T-cell (primary cell): ENCODE results near the gene NDUFS7. TPM values are rescaled to one million over a fixed set of nuclear protein-coding genes. Genes with fewer than 3 reads are reported as not detected.
A peak's percentile ranks its signal among the peaks of the same experiment; 100 is the strongest.

ENCODE experiments used
- ATAC-seq, 4 experiments: fragments of 200-7000 bp in 3 of 4; fragments of 150-1000 bp in 1 of 4; cut with Tn5 transposase; replicated peaks in 1 of 4; 1 replicate in 3 of 4; 2 replicates in 1 of 4; pipeline ENCODE4 v1.10.0; 2021; ENCODE audit warnings: moderate library complexity in 3 of 4, mild to moderate bottlenecking in 2 of 4, moderate number of reproducible peaks in 1 of 4
- CTCF ChIA-PET, 2 donors: fragments of 300-600 bp; sonication (Branson Sonifier 250); formaldehyde crosslinking; loops; one replicate each; lab custom pipeline; 2022; ENCODE audit warnings: antibody characterized with exemption in 2 of 2; lab: Charles Lee
- POLR2A ChIA-PET, 2 donors: fragments of 300-600 bp; sonication (Branson Sonifier 250); formaldehyde crosslinking; loops; one replicate each; lab custom pipeline; 2022; ENCODE audit warnings: antibody characterized with exemption in 2 of 2; lab: Charles Lee
- DNase-seq, 35 experiments: peaks; one replicate each; pipeline versions ENCODE4 v3.0.0 to v3.0.0-alpha.2; 2013 to 2023
- H3K27ac ChIP-seq: one replicate; pipeline ENCODE4 v1.5.1; 2013; ENCODE audit warnings: low read length
- H3K27me3 ChIP-seq, 2 experiments: replicated peaks in 1 of 2; 1 replicate in 1 of 2; 2 replicates in 1 of 2; pipeline versions ENCODE4 v1.6.1 to v1.7.0; 2013; ENCODE audit warnings: low read length in 1 of 2, mixed read lengths in 1 of 2; ENCODE audit not compliant: control insufficient read depth in 2 of 2, insufficient read depth in 2 of 2; ENCODE audit errors: extremely low read depth in 1 of 2
- H3K36me3 ChIP-seq, 2 donors: 1 replicate in 1 of 2; 2 replicates in 1 of 2; pipeline versions ENCODE4 v1.6.1 to v1.7.0; 2013; ENCODE audit warnings: low read length in 1 of 2; ENCODE audit not compliant: control insufficient read depth in 2 of 2, insufficient read depth in 1 of 2; ENCODE audit errors: extremely low read depth in 1 of 2
- H3K4me1 ChIP-seq, 2 experiments: 1 replicate in 1 of 2; 2 replicates in 1 of 2; pipeline versions ENCODE4 v1.6.1 to v1.7.0; 2013; ENCODE audit warnings: low read length in 2 of 2, mixed read lengths in 1 of 2; ENCODE audit not compliant: insufficient read depth in 2 of 2, control insufficient read depth in 1 of 2; ENCODE audit errors: extremely low read depth in 1 of 2
- H3K4me3 ChIP-seq, 2 donors: 1 replicate in 1 of 2; 2 replicates in 1 of 2; pipeline versions ENCODE4 v1.5.1 to v1.7.0; 2013; ENCODE audit warnings: mild to moderate bottlenecking in 2 of 2, low read length in 1 of 2, moderate library complexity in 1 of 2; ENCODE audit not compliant: control insufficient read depth in 1 of 2; ENCODE audit errors: extremely low read depth in 1 of 2
- H3K9me3 ChIP-seq: 2 replicates; pipeline ENCODE4 v1.7.0; 2013
- H3K27ac Mint-ChIP-seq, 2 donors: one replicate each; pipeline ENCODE4 v1.8.0; 2020 to 2021; ENCODE audit warnings: mild to moderate bottlenecking in 2 of 2, mixed read lengths in 2 of 2
- H3K27me3 Mint-ChIP-seq, 2 donors: one replicate each; pipeline ENCODE4 v1.8.0; 2021 to 2022; ENCODE audit warnings: mixed read lengths in 2 of 2
- H3K36me3 Mint-ChIP-seq: one replicate; pipeline ENCODE4 v1.8.0; 2021; ENCODE audit warnings: mixed read lengths
- H3K4me1 Mint-ChIP-seq, 3 donors: one replicate each; pipeline ENCODE4 v1.8.0; 2020 to 2022; ENCODE audit warnings: mixed read lengths in 3 of 3, mild to moderate bottlenecking in 1 of 3
- H3K4me3 Mint-ChIP-seq, 3 donors: one replicate each; pipeline ENCODE4 v1.8.0; 2020 to 2022; ENCODE audit warnings: mild to moderate bottlenecking in 3 of 3, mixed read lengths in 3 of 3, moderate library complexity in 3 of 3
- H3K9me3 Mint-ChIP-seq, 3 donors: one replicate each; pipeline ENCODE4 v1.8.0; 2020 to 2022; ENCODE audit warnings: mixed read lengths in 3 of 3
- WGBS: methylation state at CpG from one replicate; pipeline ENCODE4 v1.1.5; 2013; ENCODE audit warnings: missing lambda C conversion rate; ENCODE audit not compliant: insufficient coverage; 5-methylcytosine and 5-hydroxymethylcytosine counted together
- total RNA-seq, 35 experiments: library from RNA in 6 of 35; stranded (reverse) in 6 of 35; fragments of 120-200 nt in 1 of 35; gene quantifications; one replicate each; pipeline versions ENCODE4 v1.2.1 to v1.2.4 and lab custom pipeline; 2013 to 2026

Gene NDUFS7
- total RNA-seq, 5 donors from 2014 or later (not counting 1 experiment from before 2014, with no cell fraction given): 50.3 to 85.5 (median 79.6) TPM

- DNase-seq (no peak), ATAC-seq (no peak)
- Histone ChIP-seq H3K36me3 (peaks cover 16 to 71% of the 10 kb centered on the region in 2 donors), H3K4me1 (peaks cover 0 to under 1% of the 10 kb centered on the region in 2 experiments), H3K4me3 (no peak overlapping the region), H3K27ac (no peak overlapping the region), H3K9me3 (no peaks in the 10 kb centered on the region), H3K27me3 (no peaks in the 10 kb centered on the region)
- 89% methylated on average over 5 of the region's 16 CpGs for WGBS
- Mint-ChIP-seq H3K27ac (no peak overlapping the region), H3K4me3 (no peak overlapping the region), H3K4me1 (no peaks in the 10 kb centered on the region), H3K36me3 (peaks cover 9% of the 10 kb centered on the region), H3K27me3 (no peaks in the 10 kb centered on the region), H3K9me3 (no peaks in the 10 kb centered on the region)
- POLR2A ChIA-PET: no interaction called here
- CTCF ChIA-PET: no interaction called here
These were observed 48.8 kb downstream of the NDUFS7 start for GRCh38 chr19:1432507-1432887.

DNA sequence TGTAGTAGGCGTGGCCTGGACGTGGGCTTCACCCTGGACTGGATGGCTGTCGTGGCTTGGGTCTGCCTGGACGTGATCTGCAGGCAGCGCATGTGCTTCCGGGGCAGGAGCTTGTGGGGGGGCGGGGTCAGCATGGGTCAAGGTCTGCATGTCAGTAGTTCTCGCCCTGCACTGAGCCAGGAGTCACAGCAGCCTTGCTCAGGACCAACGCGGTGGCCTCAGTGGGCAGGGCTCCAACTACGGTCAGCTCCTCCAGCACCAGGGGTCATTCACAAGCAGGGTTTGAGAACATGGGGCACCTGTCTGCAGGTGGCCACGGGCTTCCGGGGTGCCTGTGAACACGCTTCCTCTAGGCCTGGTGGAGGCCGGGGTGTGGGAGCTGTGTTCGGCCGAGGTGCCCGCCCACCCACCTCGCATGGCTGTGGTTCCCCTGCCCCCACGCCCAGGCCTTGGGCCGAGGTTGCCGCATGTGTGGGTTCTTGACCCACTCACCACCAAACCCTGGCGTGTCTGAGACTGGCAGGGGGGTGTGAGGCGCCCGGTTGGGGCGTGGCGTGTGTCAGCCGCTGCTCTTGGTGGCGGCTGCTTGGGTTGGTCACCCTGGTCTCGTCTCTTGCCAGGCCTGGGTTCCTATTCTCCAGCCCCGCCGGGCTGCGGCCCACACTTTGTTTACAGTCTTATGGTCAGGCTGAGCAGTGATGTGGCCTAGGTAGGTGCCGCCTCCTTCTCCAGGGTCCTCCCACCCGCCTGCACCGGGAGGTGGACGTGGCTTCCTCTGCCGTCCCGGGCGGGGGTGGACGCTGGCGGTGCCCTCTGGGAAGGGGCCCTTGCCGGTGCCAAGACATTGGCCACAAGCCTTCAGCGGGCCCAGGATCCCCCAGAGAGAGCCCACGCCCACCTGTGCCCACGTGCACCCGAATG lies 49.7 kb downstream of the NDUFS7 start:
- peaks cover 0 to 6% of the 10 kb centered on the region in 2 experiments for H3K4me1 ChIP-seq
- peaks cover 5 to 8% (median 7%) of the 10 kb centered on the region in 3 donors for H3K4me1 Mint-ChIP-seq
- H3K27me3 Mint-ChIP-seq: no peaks in the 10 kb centered on the region
- ATAC-seq (no peak), DNase-seq (no peak)
- H3K36me3 ChIP-seq: peaks cover 16 to 62% of the 10 kb centered on the region in 2 donors
- ChIA-PET CTCF (no interaction called here), POLR2A (no interaction called here)
- WGBS: 92% methylated on average over 38 of the region's 47 CpGs
- H3K27me3 ChIP-seq: no peaks in the 10 kb centered on the region
- peaks cover 12% of the 10 kb centered on the region for H3K36me3 Mint-ChIP-seq
- no peak overlapping the region for H3K4me3 ChIP-seq
- H3K27ac ChIP-seq: no peak overlapping the region
- no peaks in the 10 kb centered on the region for H3K9me3 Mint-ChIP-seq
- no peak overlapping the region for H3K4me3 Mint-ChIP-seq
- H3K9me3 ChIP-seq: no peaks in the 10 kb centered on the region
- no peak overlapping the region for H3K27ac Mint-ChIP-seq

GRCh38 chr19:1434040-1434366 lies 50.3 kb downstream of the NDUFS7 start:
- peaks cover 7 to 8% (median 8%) of the 10 kb centered on the region in 3 donors for H3K4me1 Mint-ChIP-seq
- no peak overlapping the region for H3K27ac Mint-ChIP-seq
- CTCF ChIA-PET: no interaction called here
- no peaks in the 10 kb centered on the region for H3K9me3 ChIP-seq
- no peak overlapping the region for H3K27ac ChIP-seq
- peaks cover 0 to 7% of the 10 kb centered on the region in 2 experiments for H3K4me1 ChIP-seq
- H3K36me3 Mint-ChIP-seq: peaks cover 12% of the 10 kb centered on the region
- POLR2A ChIA-PET: no interaction called here
- H3K36me3 ChIP-seq: peaks cover 13 to 57% of the 10 kb centered on the region in 2 donors
- WGBS: 95% methylated on average over 17 of the region's 17 CpGs
- no peak overlapping the region for H3K4me3 ChIP-seq
- DNase-seq (no peak), ATAC-seq (no peak)
- no peaks in the 10 kb centered on the region for H3K27me3 ChIP-seq
- H3K4me3 Mint-ChIP-seq: no peak overlapping the region
- no peaks in the 10 kb centered on the region for H3K27me3 Mint-ChIP-seq
- no peaks in the 10 kb centered on the region for H3K9me3 Mint-ChIP-seq

GRCh38 chr19:1434577-1435060 lies 50.9 kb downstream of the NDUFS7 start:
- DNase-seq (no peak), ATAC-seq (no peak)
- Histone ChIP-seq H3K4me3 (no peak overlapping the region), H3K9me3 (no peaks in the 10 kb centered on the region), H3K27ac (no peak overlapping the region), H3K4me1 (peaks cover 0 to 14% of the 10 kb centered on the region in 2 experiments), H3K36me3 (peaks cover 13 to 53% of the 10 kb centered on the region in 2 donors), H3K27me3 (no peaks in the 10 kb centered on the region)
- H3K4me1 Mint-ChIP-seq: peaks cover 12 to 13% (median 12%) of the 10 kb centered on the region in 3 donors
- ChIA-PET CTCF (no interaction called here), POLR2A (no interaction called here)
- H3K36me3 Mint-ChIP-seq: peaks cover 14% of the 10 kb centered on the region
- H3K4me3 Mint-ChIP-seq: no peak overlapping the region
- 100% methylated on average over 15 of the region's 39 CpGs for WGBS
- no peak overlapping the region for H3K27ac Mint-ChIP-seq
- no peaks in the 10 kb centered on the region for H3K27me3 Mint-ChIP-seq
- no peaks in the 10 kb centered on the region for H3K9me3 Mint-ChIP-seq

DNA sequence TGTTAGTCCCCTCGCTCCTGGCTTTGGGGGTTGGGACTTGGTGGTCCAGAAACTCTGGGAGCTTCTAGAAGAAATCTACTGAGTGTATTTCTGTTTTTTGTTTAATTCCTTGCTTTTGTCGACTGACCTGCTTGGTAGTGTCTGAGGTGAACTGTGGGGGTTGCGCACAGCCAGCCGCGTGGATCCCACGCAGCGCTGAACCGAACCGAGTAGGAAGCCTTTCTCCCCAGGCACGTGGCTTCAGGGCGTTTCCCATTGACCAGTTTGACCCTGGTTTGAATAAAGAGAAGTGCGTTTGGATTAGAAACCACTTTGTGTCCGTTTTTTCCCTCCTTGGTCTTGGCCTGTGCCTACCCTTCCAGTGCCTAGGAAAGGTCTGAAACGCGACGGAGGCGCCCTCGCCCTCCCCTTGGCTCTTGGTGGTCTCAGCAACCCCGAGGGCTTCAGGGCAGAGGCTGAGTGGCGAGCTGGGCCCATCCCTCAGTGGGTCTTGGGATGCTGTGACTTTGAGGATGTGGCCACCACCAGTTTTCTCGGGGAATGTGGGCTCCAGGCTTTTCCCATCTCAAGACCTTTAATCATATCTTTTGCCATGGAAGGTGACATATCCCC lies 51.8 kb downstream of the NDUFS7 start:
- Mint-ChIP-seq H3K27ac (no peak overlapping the region), H3K36me3 (peaks cover 20% of the 10 kb centered on the region), H3K27me3 (no peaks in the 10 kb centered on the region), H3K4me1 (peaks cover 15 to 22% (median 18%) of the 10 kb centered on the region in 3 donors), H3K9me3 (no peaks in the 10 kb centered on the region), H3K4me3 (no peak overlapping the region)
- Histone ChIP-seq H3K9me3 (no peaks in the 10 kb centered on the region), H3K4me3 (no peak overlapping the region), H3K27me3 (no peaks in the 10 kb centered on the region), H3K36me3 (peaks cover 15 to 54% of the 10 kb centered on the region in 2 donors), H3K27ac (no peak overlapping the region), H3K4me1 (peaks cover 0 to 22% of the 10 kb centered on the region in 2 experiments)
- ChIA-PET CTCF (interaction anchor here in 1 of 2 donors (0.7 kb wide), 1 partner anchor 155 kb away, joined by 3 read pairs; no protein-coding TSS in a partner anchor), POLR2A (interaction anchor here in 1 of 2 donors (0.6 kb wide), 1 partner anchor 39 kb away, joined by 3 read pairs; no protein-coding TSS in a partner anchor)
- DNase-seq: no peak
- ATAC-seq: no peak
- WGBS: 90% methylated on average over 9 of the region's 21 CpGs

GRCh38 chr19:1437609-1438008 lies 53.9 kb downstream of the NDUFS7 start:
- ATAC-seq (no peak), DNase-seq (no peak)
- H3K27ac Mint-ChIP-seq: no peak overlapping the region
- peaks cover 31% of the 10 kb centered on the region for H3K36me3 Mint-ChIP-seq
- H3K4me1 ChIP-seq: peaks cover 0 to 30% of the 10 kb centered on the region in 2 experiments
- POLR2A ChIA-PET: no interaction called here
- no peaks in the 10 kb centered on the region for H3K27me3 Mint-ChIP-seq
- no peaks in the 10 kb centered on the region for H3K9me3 ChIP-seq
- peaks cover 25 to 57% of the 10 kb centered on the region in 2 donors for H3K36me3 ChIP-seq
- CTCF ChIA-PET: interaction anchor here in 1 of 2 donors (0.5 kb wide), 1 partner anchor 582 kb away, joined by 4 read pairs; no protein-coding TSS in a partner anchor
- no CpG with 5 or more reads among the region's 8 CpGs for WGBS
- H3K9me3 Mint-ChIP-seq: no peaks in the 10 kb centered on the region
- no peak overlapping the region for H3K4me3 ChIP-seq
- no peak overlapping the region for H3K27ac ChIP-seq
- H3K4me3 Mint-ChIP-seq: peak overlapping the region in 2 of 3 donors; percentile 96 to 97
- H3K27me3 ChIP-seq: no peaks in the 10 kb centered on the region
- peaks cover 24 to 37% (median 26%) of the 10 kb centered on the region in 3 donors for H3K4me1 Mint-ChIP-seq
